ENCODE results near the gene C11orf24.

DNA sequence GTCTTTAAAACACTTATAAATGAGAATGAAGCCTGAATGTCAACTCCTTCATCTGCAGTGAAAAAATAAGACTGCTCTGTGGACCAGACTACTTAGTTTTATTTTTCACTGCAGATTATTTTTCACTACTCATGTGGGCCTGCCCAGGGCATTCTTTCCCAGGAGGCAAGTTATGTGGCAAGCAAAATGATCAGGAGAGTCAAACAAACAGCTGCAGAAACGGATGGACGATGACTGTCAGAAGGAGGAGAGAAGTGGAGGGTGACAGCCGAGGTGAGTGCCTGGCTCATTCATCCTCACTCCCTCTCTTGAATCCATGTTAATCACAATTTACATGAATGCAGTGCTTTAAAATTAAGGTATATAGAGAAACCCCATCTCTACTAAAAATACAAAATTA, 34.9 kb upstream of the C11orf24 start:
- TF ChIP-seq, protein P1, sequence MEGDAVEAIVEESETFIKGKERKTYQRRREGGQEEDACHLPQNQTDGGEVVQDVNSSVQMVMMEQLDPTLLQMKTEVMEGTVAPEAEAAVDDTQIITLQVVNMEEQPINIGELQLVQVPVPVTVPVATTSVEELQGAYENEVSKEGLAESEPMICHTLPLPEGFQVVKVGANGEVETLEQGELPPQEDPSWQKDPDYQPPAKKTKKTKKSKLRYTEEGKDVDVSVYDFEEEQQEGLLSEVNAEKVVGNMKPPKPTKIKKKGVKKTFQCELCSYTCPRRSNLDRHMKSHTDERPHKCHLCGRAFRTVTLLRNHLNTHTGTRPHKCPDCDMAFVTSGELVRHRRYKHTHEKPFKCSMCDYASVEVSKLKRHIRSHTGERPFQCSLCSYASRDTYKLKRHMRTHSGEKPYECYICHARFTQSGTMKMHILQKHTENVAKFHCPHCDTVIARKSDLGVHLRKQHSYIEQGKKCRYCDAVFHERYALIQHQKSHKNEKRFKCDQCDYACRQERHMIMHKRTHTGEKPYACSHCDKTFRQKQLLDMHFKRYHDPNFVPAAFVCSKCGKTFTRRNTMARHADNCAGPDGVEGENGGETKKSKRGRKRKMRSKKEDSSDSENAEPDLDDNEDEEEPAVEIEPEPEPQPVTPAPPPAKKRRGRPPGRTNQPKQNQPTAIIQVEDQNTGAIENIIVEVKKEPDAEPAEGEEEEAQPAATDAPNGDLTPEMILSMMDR (IDR thresholded peaks at IDR 0.05): no peak
- TF ChIP-seq EZH2 (IDR thresholded peaks at IDR 0.05; ENCODE audit: borderline replicate concordance, insufficient read depth, low read depth, low read length, poor library complexity, severe bottlenecking): no peak
